ENCODE measurements around the gene AKAP8.

DNA sequence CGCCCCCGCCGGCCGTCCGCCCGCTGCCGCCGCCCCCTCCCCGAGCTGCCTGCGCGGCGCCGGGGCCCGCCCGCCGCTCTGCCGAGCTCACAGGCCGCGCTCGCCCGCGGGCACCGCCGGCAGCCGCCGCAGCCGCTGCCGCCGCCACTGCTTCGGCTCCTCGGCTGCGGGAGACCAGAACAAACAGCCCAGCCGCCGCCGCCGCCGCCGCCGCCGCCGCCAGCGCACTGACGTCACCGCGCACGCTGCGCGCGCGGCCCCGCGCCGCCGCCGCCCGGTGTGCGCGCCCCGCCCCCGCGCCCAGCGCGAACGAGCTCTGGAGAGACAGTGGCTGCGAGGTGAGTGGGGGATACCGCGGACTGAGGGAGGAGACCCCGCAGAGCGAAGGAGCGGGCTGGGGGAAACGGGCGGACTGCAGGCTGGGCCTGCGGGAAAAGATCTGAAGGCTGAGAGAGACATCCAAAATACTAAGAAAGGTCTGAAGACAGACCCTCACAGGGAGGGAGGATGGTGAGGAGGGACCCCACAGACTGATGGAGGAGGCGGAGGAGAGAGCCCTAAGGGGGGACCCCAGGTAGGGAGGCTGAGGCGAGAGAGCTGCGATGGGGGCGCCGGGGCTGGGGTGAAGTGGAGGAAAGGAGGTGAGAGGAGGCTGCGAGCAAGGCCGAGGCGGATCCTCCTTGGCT lies 47.1 kb downstream of the AKAP8 start, which contains the start of gene BRD4:
- TF ChIP-seq, protein P1, sequence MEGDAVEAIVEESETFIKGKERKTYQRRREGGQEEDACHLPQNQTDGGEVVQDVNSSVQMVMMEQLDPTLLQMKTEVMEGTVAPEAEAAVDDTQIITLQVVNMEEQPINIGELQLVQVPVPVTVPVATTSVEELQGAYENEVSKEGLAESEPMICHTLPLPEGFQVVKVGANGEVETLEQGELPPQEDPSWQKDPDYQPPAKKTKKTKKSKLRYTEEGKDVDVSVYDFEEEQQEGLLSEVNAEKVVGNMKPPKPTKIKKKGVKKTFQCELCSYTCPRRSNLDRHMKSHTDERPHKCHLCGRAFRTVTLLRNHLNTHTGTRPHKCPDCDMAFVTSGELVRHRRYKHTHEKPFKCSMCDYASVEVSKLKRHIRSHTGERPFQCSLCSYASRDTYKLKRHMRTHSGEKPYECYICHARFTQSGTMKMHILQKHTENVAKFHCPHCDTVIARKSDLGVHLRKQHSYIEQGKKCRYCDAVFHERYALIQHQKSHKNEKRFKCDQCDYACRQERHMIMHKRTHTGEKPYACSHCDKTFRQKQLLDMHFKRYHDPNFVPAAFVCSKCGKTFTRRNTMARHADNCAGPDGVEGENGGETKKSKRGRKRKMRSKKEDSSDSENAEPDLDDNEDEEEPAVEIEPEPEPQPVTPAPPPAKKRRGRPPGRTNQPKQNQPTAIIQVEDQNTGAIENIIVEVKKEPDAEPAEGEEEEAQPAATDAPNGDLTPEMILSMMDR (conservative IDR thresholded peaks at IDR 0.05; ENCODE audit: low read length): no peak
- no peak for TF ChIP-seq EZH2phosphoT487 (IDR thresholded peaks at IDR 0.05; ENCODE audit: borderline replicate concordance, low read depth, low read length)

Data from OCI-LY7 (cell line).